ENCODE measurements around the gene OXSR1.
"Not testable (repeated sequence)": the region's sequence is repeated elsewhere in the genome, so short reads cannot be mapped to it uniquely, and the experiment has no call there.

The OXSR1 gene

GRCh38 chr3:38155825-38156224 is 9.5 kb upstream of the OXSR1 start:
- Histone ChIP-seq H3K36me3 (ENCODE audit: insufficient read depth, insufficient read length, low read length) (no peaks in the 10 kb centered on the region), H3K4me1 (ENCODE audit: insufficient read depth, insufficient read length) (no peaks in the 10 kb centered on the region), H3K9me3 (ENCODE audit: insufficient read depth, low read length) (no peaks in the 10 kb centered on the region; the same call in 1 of the 2 replicates), H3K27me3 (ENCODE audit: insufficient read depth, insufficient read length) (no peaks in the 10 kb centered on the region), H3K9ac (ENCODE audit: insufficient read length, low read depth) (no peak overlapping the region), H3K4me3 (ENCODE audit: insufficient read length, low read depth) (no peak overlapping the region)
- DNase-seq (ENCODE audit: low read depth, low spot score): no peak
- TF ChIP-seq SUZ12 (IDR thresholded peaks at IDR 0.05; ENCODE audit: extremely low read depth, insufficient read depth, insufficient read length) (no peak), ZNF274 (IDR thresholded peaks at IDR 0.05; ENCODE audit: low read depth, low read length) (no peak)

GRCh38 chr3:38157117-38157516 is 8.2 kb upstream of the OXSR1 start:
- no peaks in the 10 kb centered on the region for H3K4me1 ChIP-seq (ENCODE audit: insufficient read depth, insufficient read length)
- H3K9me3 ChIP-seq (ENCODE audit: insufficient read depth, low read length): no peaks in the 10 kb centered on the region; the same call in 1 of the 2 replicates
- no peaks in the 10 kb centered on the region for H3K27me3 ChIP-seq (ENCODE audit: insufficient read depth, insufficient read length)
- TF ChIP-seq ZNF274 (IDR thresholded peaks at IDR 0.05; ENCODE audit: low read depth, low read length): no peak
- no peak for TF ChIP-seq YY1 (IDR thresholded peaks at IDR 0.05; ENCODE audit: insufficient read depth, insufficient read length)
- no peak for TF ChIP-seq SUZ12 (IDR thresholded peaks at IDR 0.05; ENCODE audit: extremely low read depth, insufficient read depth, insufficient read length)
- no peak overlapping the region for H3K9ac ChIP-seq (ENCODE audit: insufficient read length, low read depth)
- no peak overlapping the region for H3K4me3 ChIP-seq (ENCODE audit: insufficient read length, low read depth)
- DNase-seq (ENCODE audit: low read depth, low spot score): no peak
- no peaks in the 10 kb centered on the region for H3K36me3 ChIP-seq (ENCODE audit: insufficient read depth, insufficient read length, low read length)

GRCh38 chr3:38157595-38157994 is 7.7 kb upstream of the OXSR1 start:
- Histone ChIP-seq H3K4me1 (ENCODE audit: insufficient read depth, insufficient read length) (no peaks in the 10 kb centered on the region), H3K27me3 (ENCODE audit: insufficient read depth, insufficient read length) (no peaks in the 10 kb centered on the region), H3K36me3 (ENCODE audit: insufficient read depth, insufficient read length, low read length) (no peaks in the 10 kb centered on the region), H3K9me3 (ENCODE audit: insufficient read depth, low read length) (no peaks in the 10 kb centered on the region; the same call in 1 of the 2 replicates), H3K9ac (ENCODE audit: insufficient read length, low read depth) (no peak overlapping the region), H3K4me3 (ENCODE audit: insufficient read length, low read depth) (no peak overlapping the region)
- no peak for DNase-seq (ENCODE audit: low read depth, low spot score)
- TF ChIP-seq SUZ12 (IDR thresholded peaks at IDR 0.05; ENCODE audit: extremely low read depth, insufficient read depth, insufficient read length) (no peak), YY1 (IDR thresholded peaks at IDR 0.05; ENCODE audit: insufficient read depth, insufficient read length) (no peak)

- no peak for DNase-seq (ENCODE audit: low read depth, low spot score)
- Histone ChIP-seq H3K4me1 (ENCODE audit: insufficient read depth, insufficient read length) (no peaks in the 10 kb centered on the region), H3K27me3 (ENCODE audit: insufficient read depth, insufficient read length) (no peaks in the 10 kb centered on the region), H3K9ac (ENCODE audit: insufficient read length, low read depth) (no peak overlapping the region), H3K4me3 (ENCODE audit: insufficient read length, low read depth) (no peak overlapping the region), H3K36me3 (ENCODE audit: insufficient read depth, insufficient read length, low read length) (no peaks in the 10 kb centered on the region), H3K9me3 (ENCODE audit: insufficient read depth, low read length) (no peaks in the 10 kb centered on the region; the same call in 1 of the 2 replicates)
- TF ChIP-seq SUZ12 (IDR thresholded peaks at IDR 0.05; ENCODE audit: extremely low read depth, insufficient read depth, insufficient read length) (no peak), ZNF274 (IDR thresholded peaks at IDR 0.05; ENCODE audit: low read depth, low read length) (no peak), YY1 (IDR thresholded peaks at IDR 0.05; ENCODE audit: insufficient read depth, insufficient read length) (no peak)
These were observed 6.9 kb upstream of the OXSR1 start for GRCh38 chr3:38158472-38158871.

- H3K36me3 ChIP-seq (ENCODE audit: insufficient read depth, insufficient read length, low read length); H3K9me3 ChIP-seq (ENCODE audit: insufficient read depth, low read length); H3K4me1 ChIP-seq (ENCODE audit: insufficient read depth, insufficient read length); H3K27me3 ChIP-seq (ENCODE audit: insufficient read depth, insufficient read length); DNase-seq (ENCODE audit: low read depth, low spot score); H3K4me3 ChIP-seq (ENCODE audit: insufficient read length, low read depth); H3K9ac ChIP-seq (ENCODE audit: insufficient read length, low read depth): not testable (repeated sequence)
These were observed 4.6 kb upstream of the OXSR1 start for GRCh38 chr3:38160704-38161103.

- no peaks in the 10 kb centered on the region; the same call in 1 of the 2 replicates for H3K9me3 ChIP-seq (ENCODE audit: insufficient read depth, low read length)
- TF ChIP-seq ZNF274 (IDR thresholded peaks at IDR 0.05; ENCODE audit: low read depth, low read length) (no peak), SUZ12 (IDR thresholded peaks at IDR 0.05; ENCODE audit: extremely low read depth, insufficient read depth, insufficient read length) (no peak), YY1 (IDR thresholded peaks at IDR 0.05; ENCODE audit: insufficient read depth, insufficient read length) (no peak)
- H3K27me3 ChIP-seq (ENCODE audit: insufficient read depth, insufficient read length): no peaks in the 10 kb centered on the region
- no peak overlapping the region for H3K9ac ChIP-seq (ENCODE audit: insufficient read length, low read depth)
- no peak overlapping the region for H3K4me3 ChIP-seq (ENCODE audit: insufficient read length, low read depth)
- peaks cover 6% of the 10 kb centered on the region for H3K36me3 ChIP-seq (ENCODE audit: insufficient read depth, insufficient read length, low read length)
- no peak for DNase-seq (ENCODE audit: low read depth, low spot score)
- no peaks in the 10 kb centered on the region for H3K4me1 ChIP-seq (ENCODE audit: insufficient read depth, insufficient read length)
These were observed 2.1 kb upstream of the OXSR1 start for GRCh38 chr3:38163117-38163840.

GRCh38 chr3:38163841-38164642 is 1.3 kb upstream of the OXSR1 start:
- no peak for DNase-seq (ENCODE audit: low read depth, low spot score)
- H3K9me3 ChIP-seq (ENCODE audit: insufficient read depth, low read length): no peaks in the 10 kb centered on the region; the same call in 1 of the 2 replicates
- peaks cover 6% of the 10 kb centered on the region for H3K36me3 ChIP-seq (ENCODE audit: insufficient read depth, insufficient read length, low read length)
- H3K27me3 ChIP-seq (ENCODE audit: insufficient read depth, insufficient read length): no peaks in the 10 kb centered on the region
- peak overlapping the region; percentile 84 for H3K9ac ChIP-seq (ENCODE audit: insufficient read length, low read depth)
- no peaks in the 10 kb centered on the region for H3K4me1 ChIP-seq (ENCODE audit: insufficient read depth, insufficient read length)
- no peak for TF ChIP-seq YY1 (IDR thresholded peaks at IDR 0.05; ENCODE audit: insufficient read depth, insufficient read length)
- H3K4me3 ChIP-seq (ENCODE audit: insufficient read length, low read depth): peak overlapping the region; percentile 85

Data from NT2/D1 (cell line).